GM12878 (cell line): Measurements from ENCODE around the gene ADGRE2. TPM values are rescaled to one million over a fixed set of nuclear protein-coding genes. Genes with fewer than 3 reads are reported as not detected.

ENCODE experiments used
- ATAC-seq: fragments of 200-7000 bp; cut with Tn5 transposase; 3 replicates; pipeline ENCODE4 v1.9.1; 2020; ENCODE audit warnings: mild to moderate bottlenecking, moderate library complexity
- BruUV-seq: library from RNA; stranded (reverse); fragments of 400-500 nt; replicated peaks from 2 replicates; lab custom pipeline; 2021; lab: Mats Ljungman, UMichigan
- CTCF ChIA-PET: fragments of 300-600 bp; sonication (Branson Sonifier 250); formaldehyde crosslinking; extraction: SDS; loops from one replicate; lab custom pipeline; 2021; ENCODE audit warnings: inconsistent platforms; lab: Yijun Ruan, JAX
- POLR2A ChIA-PET: fragments of 350-600 bp; formaldehyde crosslinking; extraction: SDS; loops from one replicate; lab custom pipeline; 2021; ENCODE audit warnings: inconsistent platforms; lab: Charles Lee
- RAD21 ChIA-PET: fragments of 300-600 bp; sonication (Branson Sonifier 250); formaldehyde crosslinking; loops from one replicate; lab custom pipeline; 2023; ENCODE audit warnings: antibody characterized with exemption; ENCODE audit not compliant: unreplicated experiment; lab: Charles Lee
- SMC1A ChIA-PET: fragments of 300-600 bp; sonication (Branson Sonifier 250); formaldehyde crosslinking; loops from one replicate; lab custom pipeline; 2023; ENCODE audit not compliant: unreplicated experiment, uncharacterized antibody; lab: Charles Lee
- DNase-seq: peaks from one replicate; pipeline ENCODE4 v3.0.0-alpha.2; 2011; ENCODE audit warnings: low read depth, low spot score
- FAIRE-seq: peaks from 3 replicates; lab custom pipeline; 2011; peaks lifted over from hg19 to GRCh38; lab: Jason Lieb, UNC
- H2AFZ ChIP-seq: 2 replicates; pipeline ENCODE4 v1.6.0; 2011; ENCODE audit warnings: low read depth, low read length, control low read depth; ENCODE audit not compliant: control insufficient read depth
- H3K27ac ChIP-seq: 2 replicates; pipeline ENCODE4 v1.5.1; 2011; ENCODE audit warnings: control low read depth; ENCODE audit not compliant: control insufficient read depth, insufficient read depth
- H3K27me3 ChIP-seq, 2 experiments: replicated peaks in 1 of 2; 2 replicates each; pipeline versions ENCODE4 v1.6.0 to v1.6.1; 2011; ENCODE audit warnings: low read length in 1 of 2; ENCODE audit not compliant: control insufficient read depth in 2 of 2, insufficient read depth in 2 of 2
- H3K36me3 ChIP-seq, 2 experiments: 2 replicates each; pipeline ENCODE4 v1.5.1; 2011; ENCODE audit warnings: low read length in 1 of 2; ENCODE audit not compliant: control insufficient read depth in 2 of 2, insufficient read depth in 2 of 2
- H3K4me1 ChIP-seq: 2 replicates; pipeline ENCODE4 v1.6.1; 2011; ENCODE audit warnings: mild to moderate bottlenecking, low read length, moderate library complexity, mixed read lengths; ENCODE audit not compliant: control insufficient read depth, insufficient read depth
- H3K4me2 ChIP-seq: 2 replicates; pipeline ENCODE4 v1.6.0; 2011; ENCODE audit warnings: control low read depth; ENCODE audit not compliant: control insufficient read depth, insufficient read depth
- H3K4me3 ChIP-seq: fragments of 200-600 bp; sonication (generic); 2 replicates; pipeline ENCODE4 v1.5.1; 2016
- H3K79me2 ChIP-seq: 2 replicates; pipeline ENCODE4 v1.6.0; 2011; ENCODE audit warnings: low read length; ENCODE audit not compliant: control insufficient read depth, insufficient read depth
- H3K9ac ChIP-seq: 2 replicates; pipeline ENCODE4 v1.8.0; 2011; ENCODE audit warnings: low read length, control low read depth, mixed read lengths; ENCODE audit not compliant: control insufficient read depth, insufficient read depth
- H3K9me3 ChIP-seq: replicated peaks from 3 replicates; pipeline ENCODE4 v1.5.1; 2011; ENCODE audit warnings: mild to moderate bottlenecking, low read length; ENCODE audit not compliant: control insufficient read depth, insufficient read depth
- H4K20me1 ChIP-seq: 2 replicates; pipeline ENCODE4 v1.6.0; 2011; ENCODE audit not compliant: control insufficient read depth, insufficient read depth
- ASH2L ChIP-seq: fragments of 300-600, 200-600 bp; sonication (generic); IDR thresholded peaks from 2 replicates; pipeline ENCODE4 v1.6.1; 2017; ENCODE audit warnings: low read depth, mild to moderate bottlenecking, borderline replicate concordance
- BHLHE40 ChIP-seq, 2 experiments: fragments of 450-650 bp in 1 of 2; IDR thresholded peaks; 2 replicates each; pipeline ENCODE4 v1.6.1; 2011 to 2017; ENCODE audit warnings: low read depth in 2 of 2, borderline replicate concordance in 1 of 2, improper control_type of control experiment in 1 of 2, low read length in 1 of 2, mild to moderate bottlenecking in 1 of 2
- EGR1 ChIP-seq, 2 experiments: IDR thresholded peaks; 1 replicate in 1 of 2; 2 replicates in 1 of 2; pipeline ENCODE4 v1.6.1; 2011 to 2012; ENCODE audit warnings: low read depth in 2 of 2, low read length in 2 of 2, borderline replicate concordance in 1 of 2, mild to moderate bottlenecking in 1 of 2, moderate library complexity in 1 of 2
- EP300 ChIP-seq, 2 experiments: fragments of 150-350 bp in 1 of 2; IDR thresholded peaks; 2 replicates each; pipeline ENCODE4 v1.6.1; 2011 to 2012; ENCODE audit warnings: low read depth in 2 of 2, low read length in 2 of 2, borderline replicate concordance in 1 of 2, improper control_type of control experiment in 1 of 2, inconsistent platforms in 1 of 2; ENCODE audit not compliant: control insufficient read depth in 1 of 2
- KAT2A ChIP-seq: conservative IDR thresholded peaks from 2 replicates; pipeline ENCODE4 v1.6.1; 2011; ENCODE audit warnings: low read depth, low read length; ENCODE audit not compliant: control insufficient read depth
- MAX ChIP-seq: IDR thresholded peaks from 2 replicates; pipeline ENCODE4 v1.6.1; 2012; ENCODE audit warnings: low read depth, low read length, improper control_type of control experiment
- MYC ChIP-seq: IDR thresholded peaks from 2 replicates; pipeline ENCODE4 v1.6.1; 2011; ENCODE audit warnings: mild to moderate bottlenecking, low read length, moderate library complexity, inconsistent platforms; ENCODE audit not compliant: insufficient read depth, insufficient replicate concordance, insufficient read length, severe bottlenecking
- NFIC ChIP-seq: IDR thresholded peaks from 2 replicates; pipeline ENCODE4 v1.6.1; 2012; ENCODE audit warnings: low read depth, mild to moderate bottlenecking, inconsistent platforms, low read length, moderate library complexity
- PBX3 ChIP-seq: IDR thresholded peaks from 2 replicates; pipeline ENCODE4 v1.6.1; 2011; ENCODE audit warnings: mild to moderate bottlenecking, low read depth, low read length, moderate library complexity; ENCODE audit not compliant: insufficient replicate concordance
- POLR2AphosphoS2 ChIP-seq: IDR thresholded peaks from 2 replicates; pipeline ENCODE4 v1.6.1; 2011; ENCODE audit warnings: low read depth, mild to moderate bottlenecking, low read length, improper control_type of control experiment, moderate library complexity
- SIN3A ChIP-seq: IDR thresholded peaks from 2 replicates; pipeline ENCODE4 v1.6.1; 2012; ENCODE audit warnings: low read depth, low read length, improper control_type of control experiment
- USF2 ChIP-seq: IDR thresholded peaks from 2 replicates; pipeline ENCODE4 v1.6.1; 2011; ENCODE audit warnings: low read depth, low read length, improper control_type of control experiment, borderline replicate concordance
- YBX1 ChIP-seq: fragments of 450-650 bp; IDR thresholded peaks from 2 replicates; pipeline ENCODE4 v1.6.1; 2016; ENCODE audit warnings: antibody characterized with exemption
- ZNF384 ChIP-seq: IDR thresholded peaks from 2 replicates; pipeline ENCODE4 v1.6.1; 2012; ENCODE audit warnings: low read depth, mild to moderate bottlenecking, low read length, improper control_type of control experiment, borderline replicate concordance
- WGBS: methylation state at CpG from one replicate; pipeline ENCODE4 v1.1.6; 2016; ENCODE audit warnings: low lambda C conversion rate; ENCODE audit not compliant: insufficient replicate concordance, insufficient coverage; ENCODE audit errors: missing lambda C conversion rate; 5-methylcytosine and 5-hydroxymethylcytosine counted together
- in situ Hi-C: fragments of 300-500 bp; cut with MboI; formaldehyde crosslinking; loops from 9 replicates; pipeline ENCODE4 v1.14.3; 2018; ENCODE audit warnings: mixed read lengths
- intact Hi-C: fragments of 100-400 bp; cut with micrococcal nuclease; formaldehyde crosslinking; loops from one replicate; pipeline ENCODE4 v1.14.2; 2022; ENCODE audit not compliant: unreplicated experiment
- polyA plus RNA-seq, 11 experiments: library from polyadenylated mRNA; depleted of rRNA in 4 of 11; unstranded in 6 of 11; stranded (reverse) in 5 of 11; fragments of >200 nt; fragmentation: Nextera tagmentation in 4 of 11; fragmentation: Illumina TruSeq in 1 of 11; extraction: Ambion mirVana in 4 of 11; extraction: Trizol in 1 of 11; gene quantifications; 1 replicate in 1 of 11; 2 replicates in 10 of 11; pipeline versions ENCODE4 v1.2.1 to v1.2.3, GENCODE V29; 2011 to 2016; ENCODE audit warnings: inconsistent platforms in 2 of 11, missing spikeins in 2 of 11, low read depth in 1 of 11
- total RNA-seq, 4 experiments: library from RNA; depleted of rRNA in 3 of 4; stranded (reverse); fragments of >200 nt in 3 of 4; fragmentation: Illumina TruSeq in 1 of 4; extraction: Trizol in 1 of 4; gene quantifications; 2 replicates each; pipeline versions ENCODE4 v1.2.1 to v1.2.3, GENCODE V29; 2013 to 2021

ADGRE2 gene
- total and polyA plus RNA-seq, 10 of the 15 experiments (the other 5 are each of a cell fraction or from before 2014, with no cell fraction given), result 0.15 to 12.7 (median 4.6) TPM

- POLR2A ChIA-PET, result no interaction called here
- Histone ChIP-seq H3K79me2 (no peaks in the 10 kb centered on the region), H3K4me2 (no peak overlapping the region), H3K4me3 (no peak overlapping the region), H3K9ac (no peak overlapping the region), H2AFZ (no peak overlapping the region), H3K27ac (no peak overlapping the region), H3K36me3 (no peaks in the 10 kb centered on the region), H3K9me3 (no peaks in the 10 kb centered on the region), H3K27me3 (peaks cover 0 to 2% of the 10 kb centered on the region in 2 experiments; a peak in 1 of 4 replicates), H4K20me1 (no peaks in the 10 kb centered on the region), H3K4me1 (no peaks in the 10 kb centered on the region)
- in situ Hi-C loops (no loop called here), intact Hi-C loops (no loop called here)
- CTCF ChIA-PET, result no interaction called here
- SMC1A ChIA-PET, result interaction anchor here (0.6 kb wide), 1 partner anchor 13 kb away, joined by 3 read pairs; no protein-coding TSS in a partner anchor
- no peak for TF ChIP-seq BHLHE40 (IDR thresholded peaks at IDR 0.05; ENCODE audit: borderline replicate concordance in 1 of 2, low read depth in 2 of 2, low read length in 1 of 2)
- no peak for TF ChIP-seq MYC
- TF ChIP-seq NFIC, result no peak
- ATAC-seq (no peak), DNase-seq (no peak), FAIRE-seq (no peak)
- no TSS peak for BruUV-seq
- 37% methylated on average over 5 of the region's 5 CpGs for WGBS
- RAD21 ChIA-PET, result no interaction called here
These were observed 20.4 kb upstream of the ADGRE2 start for GRCh38 chr19:14798760-14799159.

GRCh38 chr19:14796021-14796420 is 17.7 kb upstream of the ADGRE2 start:
- H3K4me1 ChIP-seq, result no peaks in the 10 kb centered on the region
- no peaks in the 10 kb centered on the region for H3K79me2 ChIP-seq
- DNase-seq, result no peak
- ChIA-PET SMC1A (interaction anchor here (1.0 kb wide), 1 partner anchor 73 kb away, joined by 3 read pairs; no protein-coding TSS in a partner anchor), CTCF (no interaction called here), POLR2A (interaction anchor here (0.6 kb wide), 1 partner anchor 1364 kb away, joined by 3 read pairs; no protein-coding TSS in a partner anchor), RAD21 (no interaction called here)
- H3K27me3 ChIP-seq, result peaks cover 0 to 2% of the 10 kb centered on the region in 2 experiments; a peak in 1 of 4 replicates
- BruUV-seq, result no TSS peak
- H2AFZ ChIP-seq, result no peak overlapping the region
- no peaks in the 10 kb centered on the region for H4K20me1 ChIP-seq
- ATAC-seq, result no peak
- WGBS, result 65% methylated on average over 11 of the region's 11 CpGs
- no peaks in the 10 kb centered on the region for H3K9me3 ChIP-seq
- intact Hi-C loops (no loop called here), in situ Hi-C loops (no loop called here)
- no peak for FAIRE-seq
- H3K27ac ChIP-seq, result no peak overlapping the region
- no peak overlapping the region for H3K4me3 ChIP-seq
- H3K9ac ChIP-seq, result no peak overlapping the region
- H3K4me2 ChIP-seq, result no peak overlapping the region
- no peaks in the 10 kb centered on the region for H3K36me3 ChIP-seq
- TF ChIP-seq SIN3A, result no peak
- TF ChIP-seq MAX, result no peak
- no peak for TF ChIP-seq YBX1
- no peak for TF ChIP-seq PBX3
- TF ChIP-seq EP300 (IDR thresholded peaks at IDR 0.05; ENCODE audit: borderline replicate concordance in 1 of 2, control insufficient read depth in 1 of 2, low read depth in 2 of 2, low read length in 2 of 2), result no peak
- no peak for TF ChIP-seq USF2
- TF ChIP-seq ZNF384, result no peak
- no peak for TF ChIP-seq EGR1 (IDR thresholded peaks at IDR 0.05; ENCODE audit: borderline replicate concordance in 1 of 2, low read depth in 2 of 2, low read length in 2 of 2)
- TF ChIP-seq ASH2L, result no peak
- TF ChIP-seq KAT2A, result no peak
- TF ChIP-seq POLR2AphosphoS2, result no peak
- TF ChIP-seq MYC, result no peak
